T47D (cell line): Measurements from ENCODE around the gene ETV2.

Experiments
- DNase-seq, 2 experiments: peaks; one replicate each; pipeline versions ENCODE4 v3.0.0 to v3.0.0-alpha.2; 2011 to 2012; ENCODE audit warnings: low read depth in 1 of 2, low spot score in 1 of 2
- JUND ChIP-seq: IDR thresholded peaks from 2 replicates; pipeline ENCODE4 v1.6.1; 2012; ENCODE audit warnings: low read depth
- in situ Hi-C: cut with HindIII; loops from 2 replicates; pipeline ENCODE4 v1.10.0; 2016; ENCODE audit warnings: low sequenced_read_pairs, low pct_unique_long_range_greater_than_20kb

ETV2 gene

GRCh38 chr19:35633727-35634440, 7.7 kb upstream of the ETV2 start:
- in situ Hi-C loops = no loop called here
- no peak for DNase-seq
- TF ChIP-seq JUND = no peak

GRCh38 chr19:35636651-35637050, 4.9 kb upstream of the ETV2 start:
- TF ChIP-seq JUND = no peak
- no peak for DNase-seq
- in situ Hi-C loops = no loop called here

GRCh38 chr19:35637165-35637564, 4.4 kb upstream of the ETV2 start:
- in situ Hi-C loops = no loop called here
- DNase-seq = no peak
- TF ChIP-seq JUND = no peak

DNA sequence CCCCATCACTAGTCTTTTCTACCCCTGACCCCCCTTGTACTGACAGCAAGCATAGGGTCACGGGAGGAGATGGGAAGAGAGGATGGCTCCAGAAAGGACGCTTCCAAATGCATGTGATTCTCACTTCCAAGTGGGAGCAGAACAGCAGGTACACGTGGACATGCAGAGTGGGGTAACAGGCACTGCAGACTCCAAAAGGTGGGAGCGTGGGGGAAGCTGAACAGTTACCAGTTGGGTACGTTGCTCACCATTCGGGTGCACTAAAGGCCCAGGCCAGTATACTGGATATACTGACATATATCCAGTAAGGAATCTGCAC, 2.3 kb upstream of the ETV2 start:
- in situ Hi-C loops = no loop called here
- TF ChIP-seq JUND = no peak

DNA sequence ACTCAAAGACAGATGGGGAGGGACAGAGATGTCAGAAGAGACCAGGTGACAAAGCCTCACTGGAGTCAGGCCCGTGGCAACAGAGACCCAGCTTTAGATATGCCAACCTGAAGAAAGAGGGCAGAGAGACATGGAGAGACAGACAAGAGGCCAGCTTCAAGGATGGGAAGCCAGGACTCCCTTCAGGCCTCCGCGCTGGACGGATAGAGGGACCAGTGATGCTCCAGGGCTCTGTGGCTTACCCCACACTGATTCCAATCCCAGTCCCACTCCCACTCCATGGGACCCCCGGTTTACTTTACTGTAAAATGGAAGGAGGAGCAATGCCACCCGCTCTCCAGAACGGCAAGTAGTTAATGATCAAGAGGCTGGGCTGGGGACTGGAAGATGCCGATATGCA, 1.7 kb upstream of the ETV2 start:
- in situ Hi-C loops = no loop called here
- TF ChIP-seq JUND = no peak
- DNase-seq = no peak

More for the DNA sequence above, 2.3 kb upstream of the ETV2 start:
- DNase-seq = no peak

DNA sequence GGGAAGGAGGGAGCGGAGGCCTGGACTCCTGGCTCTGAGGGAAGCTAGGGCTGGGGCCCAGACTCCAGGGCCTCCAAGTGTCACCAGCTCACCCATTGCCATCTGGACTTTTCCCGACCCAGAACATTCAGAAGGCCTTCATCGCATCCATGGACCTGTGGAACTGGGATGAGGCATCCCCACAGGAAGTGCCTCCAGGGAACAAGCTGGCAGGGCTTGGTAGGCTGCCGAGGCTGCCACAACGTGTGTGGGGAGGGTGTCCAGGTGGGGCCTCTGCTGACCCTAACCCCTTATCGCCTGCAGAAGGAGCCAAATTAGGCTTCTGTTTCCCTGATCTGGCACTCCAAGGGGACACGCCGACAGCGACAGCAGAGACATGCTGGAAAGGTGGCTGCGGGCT, 767 bp downstream of the ETV2 start:
- in situ Hi-C loops = no loop called here
- no peak for TF ChIP-seq JUND
- no peak for DNase-seq

- in situ Hi-C loops = no loop called here
- TF ChIP-seq JUND = no peak
- no peak for DNase-seq
Measured at GRCh38 chr19:35642798-35643254, 1.3 kb downstream of the ETV2 start.

DNA sequence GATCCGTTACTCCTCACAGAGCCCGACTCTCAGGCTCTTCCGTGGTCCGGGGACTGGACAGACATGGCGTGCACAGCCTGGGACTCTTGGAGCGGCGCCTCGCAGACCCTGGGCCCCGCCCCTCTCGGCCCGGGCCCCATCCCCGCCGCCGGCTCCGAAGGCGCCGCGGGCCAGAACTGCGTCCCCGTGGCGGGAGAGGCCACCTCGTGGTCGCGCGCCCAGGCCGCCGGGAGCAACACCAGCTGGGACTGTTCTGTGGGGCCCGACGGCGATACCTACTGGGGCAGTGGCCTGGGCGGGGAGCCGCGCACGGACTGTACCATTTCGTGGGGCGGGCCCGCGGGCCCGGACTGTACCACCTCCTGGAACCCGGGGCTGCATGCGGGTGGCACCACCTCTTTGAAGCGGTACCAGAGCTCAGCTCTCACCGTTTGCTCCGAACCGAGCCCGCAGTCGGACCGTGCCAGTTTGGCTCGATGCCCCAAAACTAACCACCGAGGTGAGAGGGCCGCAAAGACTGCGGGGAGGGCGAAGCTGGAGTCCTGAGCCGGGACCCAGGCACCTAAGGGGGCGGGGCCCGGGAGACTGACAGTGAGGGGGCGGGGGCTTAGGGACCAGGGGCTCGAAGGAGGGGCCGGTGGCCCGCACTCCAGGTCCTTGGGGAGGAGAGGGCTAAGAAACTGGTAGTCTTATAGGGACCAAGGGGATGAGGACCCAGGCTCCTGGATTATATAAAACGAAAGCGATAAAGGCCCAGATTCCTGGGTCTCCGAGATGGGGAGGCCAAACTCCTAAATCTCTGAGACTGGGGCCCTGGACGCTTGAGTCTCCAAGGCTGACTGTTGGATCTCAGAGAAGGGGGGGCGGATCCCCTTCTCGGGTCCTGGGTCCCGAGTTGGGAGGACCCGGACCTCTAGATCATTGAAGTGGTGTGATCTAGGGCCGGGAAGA, 2.0 kb downstream of the ETV2 start:
- in situ Hi-C loops = no loop called here
- no peak for TF ChIP-seq JUND
- peak; percentile 81 to 89 for DNase-seq

- in situ Hi-C loops = no loop called here
- TF ChIP-seq JUND = no peak
- peak; percentile 93 to 96 for DNase-seq
Measured at GRCh38 chr19:35644206-35644986, 2.9 kb downstream of the ETV2 start.

DNA sequence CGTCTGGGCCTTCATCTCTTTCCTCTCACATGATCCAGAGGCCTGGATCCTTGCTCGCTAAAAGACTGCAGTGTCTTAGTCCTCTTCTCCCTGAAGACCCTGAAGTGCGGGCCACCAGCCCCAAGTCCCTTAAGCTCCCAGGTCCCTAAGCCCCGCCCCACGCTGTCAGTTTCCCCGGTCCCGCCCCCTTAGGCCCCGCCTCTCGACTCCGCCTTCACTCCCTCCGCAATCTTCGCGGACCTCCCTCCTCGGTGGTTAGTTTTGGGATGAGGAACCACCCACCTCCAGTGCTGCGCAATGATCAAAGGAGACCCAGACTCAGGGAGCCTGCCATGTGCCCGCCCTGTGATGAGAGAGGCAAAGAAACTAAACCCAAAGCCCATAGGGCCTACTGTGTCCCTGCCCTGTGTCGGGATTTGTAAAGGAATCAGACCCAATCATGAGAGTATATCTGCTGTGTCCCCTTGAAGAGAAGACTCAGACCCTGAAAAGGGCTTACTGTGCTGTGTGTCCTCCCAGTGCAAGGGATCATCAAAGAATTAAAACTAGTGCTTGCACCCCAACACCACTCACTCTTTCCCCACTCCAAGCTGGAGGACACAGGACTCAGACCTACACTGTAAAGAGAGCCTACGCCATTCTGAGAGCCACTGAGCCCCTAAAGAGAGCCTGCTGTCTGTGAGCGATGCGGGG, 3.6 kb downstream of the ETV2 start:
- no peak for TF ChIP-seq JUND
- peak; percentile 46 to 70 for DNase-seq
- in situ Hi-C loops = no loop called here

DNA sequence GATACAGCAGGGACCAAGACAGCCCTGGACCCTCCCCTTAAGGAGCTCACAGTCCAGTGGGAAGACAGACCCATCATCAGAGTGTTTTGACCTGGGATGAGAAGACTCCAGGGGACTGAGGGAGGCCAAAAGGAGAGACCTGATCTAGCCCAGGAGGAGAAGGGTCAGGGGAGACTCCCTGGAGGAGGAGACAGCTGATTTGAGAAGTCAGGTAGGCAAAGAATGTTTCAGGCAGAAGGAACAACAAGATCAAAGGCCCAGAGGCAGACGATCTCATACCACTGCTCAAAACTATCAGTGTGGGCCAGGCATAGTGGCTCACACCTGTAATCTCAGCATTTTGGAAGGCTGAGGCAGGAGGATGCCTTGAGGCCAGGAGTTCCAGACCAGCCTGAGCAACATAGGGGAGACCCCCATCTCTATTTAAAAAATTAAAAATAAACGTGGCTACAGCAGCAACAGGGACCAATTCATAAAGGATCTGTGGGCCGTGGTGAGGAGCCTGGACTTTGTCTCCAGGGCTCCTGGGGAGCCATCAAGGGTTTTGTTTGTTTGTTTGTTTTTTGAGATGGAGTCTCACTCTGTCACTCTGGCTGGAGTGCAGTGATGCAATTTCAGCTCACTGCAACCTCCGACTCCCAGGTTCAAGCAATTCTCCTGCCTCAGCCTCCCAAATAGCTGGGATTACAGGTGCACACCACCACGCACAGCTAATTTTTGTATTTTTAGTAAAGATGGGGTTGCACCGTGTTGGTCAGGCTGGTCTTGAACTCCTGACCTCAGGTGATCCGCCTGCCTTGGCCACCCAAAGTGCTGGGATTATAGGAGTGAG, 4.4 kb downstream of the ETV2 start:
- no peak for DNase-seq
- no peak for TF ChIP-seq JUND
- in situ Hi-C loops = no loop called here
